NCI-H774 (cell line): ENCODE measurements around the gene NOS1.

Experiments used
- DNase-seq: peaks from one replicate; lab custom pipeline; 2025; lab: John Stamatoyannopoulos, UW

The NOS1 gene

GRCh38 chr12:117363953-117364486, 2.6 kb upstream of the NOS1 start:
- DNase-seq, result no peak

- DNase-seq, result no peak
These were observed 1.7 kb upstream of the NOS1 start for GRCh38 chr12:117363056-117363662.

GRCh38 chr12:117362391-117362790, 965 bp upstream of the NOS1 start:
- DNase-seq, result no peak

DNA sequence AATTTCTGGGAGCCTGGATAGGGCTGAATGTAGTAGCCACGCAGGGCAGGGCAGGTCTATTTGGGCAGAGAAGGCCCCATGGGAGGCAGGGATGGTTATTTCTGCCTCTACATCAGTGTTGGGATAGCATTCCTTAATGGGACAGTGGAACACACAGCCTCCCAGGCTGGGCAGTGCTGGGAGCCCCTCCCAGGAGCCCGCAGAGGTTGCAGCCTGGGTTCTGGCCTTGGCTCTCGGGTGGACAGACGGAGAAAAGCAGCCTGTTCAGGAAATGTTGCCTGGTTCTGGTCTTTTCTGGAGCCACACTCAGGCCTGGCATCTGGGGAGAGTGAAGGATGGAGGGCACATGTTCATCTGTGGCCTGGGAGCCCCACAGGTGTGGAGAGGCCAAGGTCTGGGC, 479 bp upstream of the NOS1 start:
- no peak for DNase-seq

DNA sequence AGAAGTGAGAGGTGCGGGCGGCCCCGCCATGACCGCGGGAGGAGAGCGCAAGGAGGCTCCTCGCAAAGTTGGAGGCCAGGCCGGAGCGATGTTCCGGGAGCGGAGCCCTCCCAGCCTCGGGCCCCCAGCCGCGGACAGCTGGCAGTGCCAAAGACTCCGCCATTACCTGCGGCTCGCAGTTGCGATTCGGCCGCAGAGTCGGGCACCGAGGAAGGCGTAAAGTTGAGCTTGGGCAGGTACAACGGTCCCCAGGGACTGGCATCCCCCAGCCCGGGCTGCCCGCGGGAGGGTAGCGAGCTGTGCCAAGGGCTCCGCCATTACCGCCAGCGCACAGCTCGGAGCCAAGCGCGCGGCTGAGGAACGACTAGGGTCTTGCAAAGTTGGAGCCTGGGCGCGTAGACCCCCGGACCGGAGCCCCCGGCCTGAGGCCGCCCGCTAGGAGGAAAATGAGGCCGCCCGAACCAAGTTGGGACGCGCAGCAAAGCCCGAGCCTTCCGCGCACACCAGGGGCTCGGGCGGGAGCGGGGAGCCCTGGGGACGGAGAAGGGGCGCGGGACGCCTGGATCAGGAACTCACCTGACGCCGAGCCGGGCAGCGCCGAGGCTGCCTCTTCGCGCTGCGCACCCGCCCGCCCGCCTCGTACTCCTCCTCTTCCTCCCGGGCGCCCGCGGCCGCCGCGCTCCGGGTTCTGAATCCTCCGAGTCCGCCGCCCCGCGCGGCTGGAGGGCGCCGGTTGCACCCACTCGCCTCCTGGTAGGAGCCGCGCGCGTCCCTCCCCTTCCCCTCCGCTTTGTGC, 677 bp downstream of the NOS1 start:
- no peak for DNase-seq

DNA sequence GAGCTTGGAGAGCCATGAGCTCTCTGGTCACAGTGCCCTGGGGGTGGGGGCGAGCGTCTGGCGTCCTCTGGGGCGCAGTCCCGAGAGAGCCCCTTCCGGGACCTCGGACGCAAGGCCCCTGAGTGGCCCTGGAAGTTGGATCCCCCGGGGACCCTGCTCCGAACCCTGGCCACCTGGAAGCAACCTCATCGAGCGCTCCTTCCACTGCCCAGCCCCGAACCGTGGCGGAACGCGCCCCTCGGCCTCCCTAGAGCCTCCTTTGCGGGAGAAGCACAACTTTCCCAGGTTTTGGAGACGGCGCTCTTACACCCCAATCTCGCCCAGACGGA, 1.2 kb downstream of the NOS1 start:
- DNase-seq, result no peak

DNA sequence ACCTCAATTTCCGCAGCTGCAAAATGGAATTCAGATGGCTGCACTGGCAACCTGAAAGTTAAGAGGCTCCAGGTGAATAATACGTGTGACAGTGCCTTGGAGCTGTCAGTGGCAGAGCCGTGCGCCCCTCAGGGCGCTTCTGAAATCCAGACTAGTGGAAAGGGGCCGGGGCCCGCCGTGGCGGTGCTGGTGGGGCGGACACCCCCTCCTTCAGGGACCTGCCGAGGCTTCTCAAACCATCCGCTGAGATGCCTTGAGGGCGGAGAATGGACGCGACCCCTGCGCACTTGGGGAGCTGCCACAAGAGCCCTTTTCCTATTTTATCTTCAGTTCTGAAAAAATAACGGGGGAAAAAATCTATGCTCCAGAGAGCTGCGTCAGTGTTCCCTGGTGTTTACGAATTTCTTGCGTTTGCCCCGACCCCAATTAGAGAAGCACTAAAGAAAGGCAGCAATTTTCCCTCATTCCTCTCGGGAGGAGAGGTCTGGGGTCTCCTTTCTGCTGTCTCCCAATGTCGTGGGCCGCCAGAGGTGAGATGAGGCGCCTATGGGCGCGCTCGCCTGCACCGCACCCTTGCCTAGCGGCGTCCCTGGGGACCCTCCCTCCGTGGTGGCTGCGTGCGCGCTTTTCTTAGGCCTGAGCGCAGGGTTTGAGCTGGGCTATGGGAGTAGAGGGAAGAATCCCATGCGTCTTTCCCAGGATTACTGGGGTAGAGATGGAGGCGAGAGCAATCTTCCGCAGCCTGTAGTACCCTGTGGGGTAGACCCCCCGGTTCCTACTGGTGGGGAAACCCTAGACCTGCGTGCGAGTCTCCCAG, 2.2 kb downstream of the NOS1 start:
- DNase-seq, result no peak

DNA sequence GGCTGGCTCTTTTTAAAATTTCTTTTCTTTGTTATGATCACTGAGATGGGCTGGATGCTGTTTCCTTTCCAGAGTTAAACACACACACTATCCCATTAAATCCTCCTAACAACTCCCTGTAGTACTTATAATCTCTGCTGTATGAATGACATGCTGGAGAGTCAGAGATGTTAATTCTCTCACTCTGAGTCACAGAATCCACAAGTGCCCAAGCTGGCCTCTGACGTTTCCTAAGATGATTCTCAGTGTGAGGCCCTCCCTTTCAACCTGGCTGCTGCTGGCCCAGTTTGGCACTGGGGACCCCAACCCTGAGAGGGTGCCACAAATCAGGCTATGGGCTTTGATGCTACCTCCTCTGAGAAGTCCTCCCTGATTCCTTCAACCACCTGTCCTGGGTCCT, 5.4 kb downstream of the NOS1 start:
- DNase-seq, result no peak

- no peak for DNase-seq
These were observed 8.5 kb downstream of the NOS1 start for GRCh38 chr12:117352883-117353282.

GRCh38 chr12:117352206-117352605, 9.2 kb downstream of the NOS1 start:
- no peak for DNase-seq

- DNase-seq, result peak; percentile 75
These were observed 11.3 kb downstream of the NOS1 start for GRCh38 chr12:117350140-117350539.

DNA sequence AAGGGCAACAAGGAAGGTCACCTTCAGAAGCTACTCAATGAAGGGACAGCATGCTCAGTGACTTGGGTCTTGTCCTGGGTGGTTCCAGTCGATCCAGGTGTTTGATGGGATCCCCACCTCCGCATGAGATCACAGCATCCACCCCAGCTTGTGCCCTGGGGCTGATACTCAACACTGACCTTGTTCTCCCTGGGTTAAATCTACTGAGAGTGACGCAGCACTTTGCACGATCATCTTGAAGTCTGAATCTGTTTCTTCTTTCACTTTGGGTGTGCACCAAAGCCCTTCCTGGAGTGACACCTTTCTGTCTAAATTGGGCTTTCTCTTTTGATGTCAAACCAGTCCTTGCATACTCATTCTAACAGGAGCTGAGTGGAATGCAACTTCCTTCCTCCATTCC, 13.8 kb downstream of the NOS1 start:
- DNase-seq, result no peak

GRCh38 chr12:117344716-117345115, 16.7 kb downstream of the NOS1 start:
- DNase-seq, result no peak

DNA sequence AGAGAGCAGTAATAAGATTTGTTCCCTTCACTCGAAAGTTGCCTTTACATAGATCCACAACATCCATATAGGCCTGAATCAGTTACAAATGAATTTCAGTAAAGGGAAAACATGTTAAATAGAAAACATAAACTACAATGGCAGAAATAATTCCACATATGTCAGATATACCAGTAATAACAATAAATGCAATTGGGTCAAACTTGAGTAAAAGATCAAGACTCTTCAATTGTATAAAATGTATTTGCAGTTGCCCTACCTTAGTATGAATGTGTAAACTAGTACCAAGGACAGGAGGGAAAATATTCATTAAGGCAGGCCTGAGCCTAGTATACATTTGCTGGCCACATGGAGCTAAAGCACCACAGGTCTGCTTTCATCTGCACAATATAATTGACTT, 17.6 kb downstream of the NOS1 start:
- no peak for DNase-seq

DNA sequence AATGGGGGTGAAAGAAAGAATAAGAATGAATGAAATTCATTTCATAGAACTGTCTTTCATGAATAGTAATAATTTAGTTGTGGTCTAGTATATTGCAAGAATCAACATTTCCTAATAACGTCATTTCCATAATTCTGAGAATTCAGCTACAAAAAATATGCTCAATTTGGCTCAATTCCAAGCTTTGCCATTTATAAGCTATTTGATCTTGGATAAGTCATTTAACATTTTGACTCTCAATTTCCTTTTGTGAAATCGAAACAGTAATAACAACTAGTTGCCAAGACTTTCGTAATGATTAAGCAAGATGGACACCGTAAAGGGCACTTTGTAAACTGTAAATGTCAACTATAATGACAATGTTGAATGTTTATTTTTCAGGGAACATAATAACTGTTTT, 18.1 kb downstream of the NOS1 start:
- DNase-seq, result no peak

- no peak for DNase-seq
These were observed 18.7 kb downstream of the NOS1 start for GRCh38 chr12:117342682-117343081.

GRCh38 chr12:117342247-117342646, 19.2 kb downstream of the NOS1 start:
- DNase-seq, result no peak

DNA sequence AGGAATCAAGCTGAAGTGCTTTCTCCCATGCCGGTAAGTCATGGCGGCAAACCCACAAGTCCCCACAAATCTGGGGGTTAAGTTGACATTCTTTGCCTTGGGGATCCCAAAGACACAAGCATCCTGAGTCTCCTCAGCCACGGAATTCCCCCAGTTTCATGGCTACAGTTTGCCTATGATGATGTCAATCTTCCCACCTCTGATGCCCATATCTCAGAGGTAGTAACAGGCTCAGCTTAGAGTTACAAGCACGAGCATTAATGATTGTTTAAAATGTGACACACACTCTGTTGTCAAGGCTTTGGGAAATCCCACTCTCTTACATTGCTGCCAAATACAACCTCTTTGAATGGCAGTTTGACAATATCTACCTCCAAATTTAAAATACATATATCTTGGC, 22.3 kb downstream of the NOS1 start:
- no peak for DNase-seq

GRCh38 chr12:117334855-117335587, 26.4 kb downstream of the NOS1 start:
- DNase-seq, result no peak

DNA sequence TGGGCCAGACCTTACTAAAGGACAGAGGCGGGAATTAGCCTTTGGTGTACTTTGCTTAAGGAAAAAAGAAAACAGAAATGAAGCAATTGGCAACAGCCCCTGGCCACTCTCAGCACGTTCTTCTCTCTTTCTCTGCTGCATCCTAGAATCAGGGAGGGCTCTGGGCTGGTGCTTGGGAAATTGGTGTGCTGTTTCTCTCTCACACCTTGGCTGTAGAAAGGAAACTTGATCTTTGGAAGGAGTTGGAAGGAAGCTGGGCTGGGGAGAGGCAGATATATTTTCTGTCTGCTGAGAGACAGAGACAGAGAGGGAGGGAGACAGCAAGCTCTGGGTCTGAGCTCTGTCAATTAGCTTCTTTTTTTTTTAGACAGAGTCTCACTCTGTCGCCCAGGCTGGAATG, 27.4 kb downstream of the NOS1 start:
- DNase-seq, result no peak

DNA sequence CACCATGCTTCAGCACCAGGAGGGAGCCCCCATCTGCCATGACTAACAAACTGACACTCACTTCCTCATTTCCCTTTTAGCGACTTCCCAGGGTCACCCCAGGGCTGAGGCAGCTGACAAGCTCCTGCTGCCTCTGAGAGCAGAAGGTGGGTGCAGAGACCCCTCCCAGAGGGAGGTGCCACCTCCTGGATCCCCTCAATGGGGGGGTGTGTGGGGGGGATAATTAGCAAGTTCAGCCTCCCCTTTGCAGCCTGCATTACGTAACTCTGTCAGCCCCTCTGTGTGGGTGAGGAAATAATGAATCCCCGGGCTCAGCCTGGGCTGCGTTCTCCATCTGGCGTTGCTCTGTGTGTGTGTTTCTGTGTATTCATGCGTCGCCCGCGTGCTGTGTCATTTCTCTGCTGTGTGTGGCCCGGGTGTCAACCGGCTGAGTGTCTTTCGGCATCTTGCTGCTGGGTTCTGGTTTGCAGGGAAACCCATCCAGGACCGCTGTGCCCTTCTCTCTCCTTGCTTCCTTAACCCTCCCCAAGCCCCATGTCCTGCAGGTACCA, 28.0 kb downstream of the NOS1 start:
- no peak for DNase-seq

GRCh38 chr12:117331691-117332090, 29.7 kb downstream of the NOS1 start:
- DNase-seq, result no peak
